OCI-LY7 (cell line): ENCODE measurements around the gene FBXL15. TPM values are rescaled to one million over a fixed set of nuclear protein-coding genes. Genes with fewer than 3 reads are reported as not detected.

Experiments used
- BruUV-seq: library from RNA; stranded (reverse); fragments of 400-500 nt; replicated peaks from 2 replicates; lab custom pipeline; 2021; lab: Mats Ljungman, UMichigan
- CTCF ChIA-PET: fragments of 300-600 bp; sonication (Branson Sonifier 250); formaldehyde crosslinking; loops from one replicate; lab custom pipeline; 2022; ENCODE audit warnings: antibody characterized with exemption; ENCODE audit not compliant: unreplicated experiment; lab: Charles Lee
- POLR2A ChIA-PET: fragments of 300-600 bp; sonication (Branson Sonifier 250); formaldehyde crosslinking; loops from one replicate; lab custom pipeline; 2022; ENCODE audit warnings: antibody characterized with exemption; lab: Charles Lee
- DNase-seq: peaks from one replicate; pipeline ENCODE4 v3.0.0-alpha.2; 2015; ENCODE audit warnings: low spot score
- H2AFZ ChIP-seq: fragments of 200-600 bp; sonication (generic), shearing (Covaris generic); 2 replicates; pipeline ENCODE4 v1.6.1; 2014; ENCODE audit warnings: mild to moderate bottlenecking, antibody characterized with exemption, low read length, moderate library complexity
- H3K27ac ChIP-seq: fragments of 200-600 bp; sonication (generic); 2 replicates; pipeline ENCODE4 v1.5.1; 2014; ENCODE audit warnings: mixed run types, low read depth, mild to moderate bottlenecking, moderate library complexity, low read length, inconsistent platforms; ENCODE audit not compliant: poor library complexity, severe bottlenecking
- H3K36me3 ChIP-seq: fragments of 200-600 bp; sonication (generic); 2 replicates; pipeline ENCODE4 v1.6.1; 2014; ENCODE audit warnings: mild to moderate bottlenecking, antibody characterized with exemption, low read length, moderate library complexity, mixed read lengths; ENCODE audit not compliant: insufficient read depth
- H3K4me1 ChIP-seq: fragments of 200-600 bp; sonication (generic); 2 replicates; pipeline ENCODE4 v1.5.1; 2014; ENCODE audit warnings: mild to moderate bottlenecking, low read length; ENCODE audit not compliant: insufficient read depth, poor library complexity, severe bottlenecking
- H3K4me2 ChIP-seq: fragments of 200-600 bp; sonication (generic); 2 replicates; pipeline ENCODE4 v1.6.1; 2014; ENCODE audit warnings: mild to moderate bottlenecking, low read length
- H3K4me3 ChIP-seq: fragments of 200-600 bp; sonication (generic); 2 replicates; pipeline ENCODE4 v1.5.1; 2014; ENCODE audit warnings: mild to moderate bottlenecking, low read depth, low read length; ENCODE audit not compliant: poor library complexity, severe bottlenecking
- H3K79me2 ChIP-seq: fragments of 200-600 bp; sonication (generic); 2 replicates; pipeline ENCODE4 v1.6.1; 2016; ENCODE audit warnings: low read depth, mild to moderate bottlenecking, low read length, moderate library complexity, mixed read lengths; ENCODE audit not compliant: insufficient read depth
- H3K9me2 ChIP-seq: fragments of 200-600 bp; sonication (generic); 2 replicates; pipeline ENCODE4 v1.6.1; 2016; ENCODE audit warnings: mild to moderate bottlenecking, low read length, mixed read lengths; ENCODE audit not compliant: insufficient read depth
- H3K9me3 ChIP-seq: fragments of 200-600 bp; sonication (generic); 2 replicates; pipeline ENCODE4 v1.6.1; 2014; ENCODE audit warnings: mild to moderate bottlenecking, mixed run types, low read length, mixed read lengths
- H4K20me1 ChIP-seq: fragments of 200-600 bp; sonication (generic); 2 replicates; pipeline ENCODE4 v1.6.1; 2014; ENCODE audit warnings: mild to moderate bottlenecking, antibody characterized with exemption, low read length, moderate library complexity, mixed read lengths; ENCODE audit not compliant: insufficient read depth
- EZH2phosphoT487 ChIP-seq: fragments of 200-600 bp; sonication (generic); IDR thresholded peaks from 2 replicates; pipeline ENCODE4 v1.6.1; 2018; ENCODE audit warnings: low read depth, borderline replicate concordance, mild to moderate bottlenecking, mixed run types, antibody characterized with exemption, low read length, moderate library complexity, mixed read lengths
- intact Hi-C: fragments of 100-400 bp; cut with micrococcal nuclease; formaldehyde crosslinking; loops from one replicate; pipeline ENCODE4 v1.10.0; 2022; ENCODE audit not compliant: unreplicated experiment
- total RNA-seq, 2 experiments: library from RNA; depleted of rRNA in 1 of 2; stranded (reverse); fragments of >200 nt in 1 of 2; shearing (Covaris generic) in 1 of 2; gene quantifications; 2 replicates each; pipeline ENCODE4 v1.2.3, GENCODE V29; 2014 to 2022
- TF ChIP-seq, protein P1 (sequence below): fragments of 200-600 bp; sonication (generic); conservative IDR thresholded peaks from 2 replicates; pipeline ENCODE4 v1.5.1; 2014; ENCODE audit warnings: mild to moderate bottlenecking, antibody characterized with exemption, low read length, moderate library complexity, mixed read lengths

Gene FBXL15
- total RNA-seq, 2 experiments from 2014 or later: 13.3 to 18.2 TPM

DNA sequence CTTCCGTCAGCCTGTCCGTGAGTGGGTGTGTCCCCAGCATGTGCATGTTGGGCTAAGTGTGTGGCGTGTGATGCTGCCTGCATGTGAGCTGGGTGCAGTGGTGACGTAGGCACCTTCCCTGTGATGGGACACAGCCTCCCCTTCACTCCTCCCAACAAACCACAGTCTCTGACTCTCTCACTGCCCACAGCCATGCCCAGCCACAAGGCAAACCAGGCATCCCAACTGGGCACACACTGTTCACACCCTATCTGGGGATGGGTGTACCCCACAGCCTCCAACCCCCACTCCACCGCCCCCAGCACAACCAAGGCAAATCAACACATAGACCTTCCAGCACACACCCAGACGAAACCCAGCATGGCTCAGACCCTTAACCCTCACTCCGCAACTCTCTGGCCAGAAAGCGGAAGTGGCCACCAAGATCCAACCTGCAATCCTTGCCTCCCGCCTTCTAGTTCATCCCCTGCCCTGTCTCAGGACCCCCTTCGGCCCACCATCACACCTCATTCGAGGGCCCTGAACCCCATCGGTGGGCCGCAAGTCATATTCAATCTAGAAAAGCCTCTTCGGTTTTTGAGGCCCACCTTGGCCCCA lies 12.4 kb upstream of the FBXL15 start:
- ChIA-PET POLR2A (no interaction called here), CTCF (interaction anchor here (0.6 kb wide), 1 partner anchor 13 kb away, joined by 3 read pairs; the partner anchor contains the start of gene NFKB2)
- Histone ChIP-seq H2AFZ (no peak overlapping the region), H3K9me3 (no peaks in the 10 kb centered on the region), H3K27ac (no peak overlapping the region), H4K20me1 (peaks cover 5% of the 10 kb centered on the region; the same call in 1 of the 2 replicates), H3K36me3 (no peaks in the 10 kb centered on the region; the same call in 1 of the 2 replicates), H3K4me3 (no peak overlapping the region), H3K4me1 (peaks cover 10% of the 10 kb centered on the region), H3K9me2 (no peaks in the 10 kb centered on the region), H3K79me2 (no peaks in the 10 kb centered on the region), H3K4me2 (no peak overlapping the region)
- intact Hi-C loops: no loop called here
- no peak for TF ChIP-seq EZH2phosphoT487
- TF ChIP-seq, protein P1, sequence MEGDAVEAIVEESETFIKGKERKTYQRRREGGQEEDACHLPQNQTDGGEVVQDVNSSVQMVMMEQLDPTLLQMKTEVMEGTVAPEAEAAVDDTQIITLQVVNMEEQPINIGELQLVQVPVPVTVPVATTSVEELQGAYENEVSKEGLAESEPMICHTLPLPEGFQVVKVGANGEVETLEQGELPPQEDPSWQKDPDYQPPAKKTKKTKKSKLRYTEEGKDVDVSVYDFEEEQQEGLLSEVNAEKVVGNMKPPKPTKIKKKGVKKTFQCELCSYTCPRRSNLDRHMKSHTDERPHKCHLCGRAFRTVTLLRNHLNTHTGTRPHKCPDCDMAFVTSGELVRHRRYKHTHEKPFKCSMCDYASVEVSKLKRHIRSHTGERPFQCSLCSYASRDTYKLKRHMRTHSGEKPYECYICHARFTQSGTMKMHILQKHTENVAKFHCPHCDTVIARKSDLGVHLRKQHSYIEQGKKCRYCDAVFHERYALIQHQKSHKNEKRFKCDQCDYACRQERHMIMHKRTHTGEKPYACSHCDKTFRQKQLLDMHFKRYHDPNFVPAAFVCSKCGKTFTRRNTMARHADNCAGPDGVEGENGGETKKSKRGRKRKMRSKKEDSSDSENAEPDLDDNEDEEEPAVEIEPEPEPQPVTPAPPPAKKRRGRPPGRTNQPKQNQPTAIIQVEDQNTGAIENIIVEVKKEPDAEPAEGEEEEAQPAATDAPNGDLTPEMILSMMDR: no peak
- no peak for DNase-seq
- no TSS peak for BruUV-seq

DNA sequence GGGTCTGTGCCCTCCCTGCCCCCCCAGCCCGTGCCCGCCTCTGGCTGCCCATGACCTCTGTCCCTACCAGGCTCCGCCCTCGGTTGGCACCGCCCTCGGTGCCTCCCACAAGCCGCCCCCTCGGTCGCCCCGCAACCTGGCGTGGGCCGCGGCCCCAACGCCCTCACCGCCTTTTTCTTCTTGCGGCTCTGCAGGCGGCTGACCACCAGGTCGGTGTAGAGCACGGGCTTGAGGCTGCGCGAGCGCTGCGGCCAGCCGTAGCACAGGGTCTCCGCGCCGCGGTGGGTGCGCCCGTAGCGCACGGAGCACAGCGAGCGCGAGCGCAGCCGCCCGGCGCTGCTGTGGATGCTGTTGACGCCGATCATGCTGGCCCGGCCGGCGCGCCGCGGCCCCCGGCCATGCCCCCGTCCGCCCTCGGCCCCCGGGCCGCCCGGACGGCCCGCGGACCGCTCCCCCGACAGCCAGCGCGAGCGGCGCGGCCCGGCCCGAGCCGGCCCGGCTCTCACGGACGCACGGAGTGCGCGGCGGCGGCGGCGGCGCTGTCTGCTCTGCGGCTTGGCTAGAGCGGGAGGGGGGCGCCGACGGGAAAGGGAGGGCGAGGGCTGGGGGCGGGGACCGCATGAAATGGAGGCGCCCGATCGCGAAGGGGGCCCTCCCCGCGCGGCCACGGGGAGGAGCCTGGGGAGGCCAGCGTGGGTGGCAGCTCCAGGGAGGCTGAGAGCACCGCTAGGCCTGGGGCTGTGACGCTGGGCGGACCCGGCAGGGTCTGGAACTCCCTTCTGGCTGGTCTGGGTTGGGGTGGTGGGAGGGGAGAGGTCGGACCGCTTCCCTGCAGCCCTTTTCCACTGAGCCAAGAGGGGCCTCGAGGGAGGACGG lies 11.7 kb upstream of the FBXL15 start:
- Histone ChIP-seq H3K9me3 (no peaks in the 10 kb centered on the region), H4K20me1 (peaks cover 5% of the 10 kb centered on the region; the same call in 1 of the 2 replicates), H3K79me2 (no peaks in the 10 kb centered on the region), H3K9me2 (no peaks in the 10 kb centered on the region), H3K36me3 (no peaks in the 10 kb centered on the region; the same call in 1 of the 2 replicates), H3K4me3 (peak overlapping the region; percentile 28), H3K4me2 (peak overlapping the region; percentile 23; the same call in 1 of the 2 replicates), H3K27ac (no peak overlapping the region), H3K4me1 (peaks cover 15% of the 10 kb centered on the region), H2AFZ (no peak overlapping the region)
- ChIA-PET POLR2A (no interaction called here), CTCF (no interaction called here)
- intact Hi-C loops: no loop called here
- BruUV-seq: no TSS peak
- DNase-seq: no peak
- TF ChIP-seq EZH2phosphoT487: no peak
- TF ChIP-seq, protein P1: no peak
